Smooth muscle cell of trachea (primary cell): ENCODE data around the gene DPH5. TPM values are rescaled to one million over a fixed set of nuclear protein-coding genes. Genes with fewer than 3 reads are reported as not detected.

Experiments
- total RNA-seq: library from RNA; depleted of rRNA; stranded (reverse); fragments of >200 nt; gene quantifications from 2 replicates; pipeline ENCODE4 v1.2.1, GENCODE V29; 2014

The DPH5 gene, protein sequence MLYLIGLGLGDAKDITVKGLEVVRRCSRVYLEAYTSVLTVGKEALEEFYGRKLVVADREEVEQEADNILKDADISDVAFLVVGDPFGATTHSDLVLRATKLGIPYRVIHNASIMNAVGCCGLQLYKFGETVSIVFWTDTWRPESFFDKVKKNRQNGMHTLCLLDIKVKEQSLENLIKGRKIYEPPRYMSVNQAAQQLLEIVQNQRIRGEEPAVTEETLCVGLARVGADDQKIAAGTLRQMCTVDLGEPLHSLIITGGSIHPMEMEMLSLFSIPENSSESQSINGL
- 31.4 and 35.6 TPM in 2 replicates for total RNA-seq

DNA sequence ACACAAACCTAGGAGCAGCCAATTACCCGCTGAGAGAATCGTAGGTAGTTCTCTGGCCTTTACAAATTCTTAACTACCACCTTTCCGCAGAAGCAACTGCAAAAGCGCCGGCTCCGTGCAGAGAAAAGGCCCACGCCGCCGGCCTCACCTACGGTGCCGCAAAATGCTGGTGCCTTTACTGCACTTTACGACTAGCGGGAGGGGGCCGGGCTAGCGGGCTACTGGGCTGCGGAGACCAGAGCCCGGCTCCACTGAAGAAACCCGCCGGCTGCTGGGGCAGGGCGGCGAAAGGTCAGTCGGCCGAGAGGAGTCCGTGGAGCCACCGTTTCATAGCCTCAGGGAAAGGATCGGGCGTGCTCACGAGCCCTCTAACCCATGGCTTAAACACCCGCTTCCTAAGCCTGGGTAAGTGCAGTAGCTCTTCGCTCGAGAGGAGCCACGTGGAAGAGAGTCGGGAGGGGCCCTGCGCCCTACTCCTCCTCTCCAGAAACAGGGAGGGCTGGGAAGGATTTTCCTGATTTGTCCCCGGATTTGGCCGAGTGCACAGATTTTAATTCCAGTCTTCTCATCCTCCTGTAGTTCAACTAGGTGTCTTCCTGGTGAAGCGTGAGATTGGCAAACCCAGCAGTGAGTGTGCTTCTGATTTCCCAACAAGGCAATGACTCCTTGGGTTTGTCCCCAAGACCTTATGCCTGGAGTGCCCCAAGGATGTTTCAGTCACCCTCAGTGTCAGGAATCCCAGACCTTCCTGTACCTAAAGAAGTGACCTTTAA lies at the start of gene DPH5:
Gene DPH5 (minus strand): TSS at position 128 of the 773 bp plus-strand sequence. CDS start 341 bp downstream, outside the sequence.

Other genes starting within 250 kb of the DPH5 start
- gene EXTL2, start 130.9 kb downstream of the DPH5 start, total RNA-seq = 26.1 and 41.2 TPM in 2 replicates
- 27.3 and 31.9 TPM in 2 replicates for gene SLC30A7, start 129.7 kb downstream of the DPH5 start, total RNA-seq
- 20.8 and 22.0 TPM in 2 replicates for gene S1PR1, start 211.2 kb upstream of the DPH5 start, total RNA-seq